ENCODE results near the gene DPF1. TPM values are rescaled to one million over a fixed set of nuclear protein-coding genes. Genes with fewer than 3 reads are reported as not detected.

DPF1 gene
- total and polyA plus RNA-seq, 2 donors (not counting 1 experiment from before 2014, with no cell fraction given), result not detected

DNA sequence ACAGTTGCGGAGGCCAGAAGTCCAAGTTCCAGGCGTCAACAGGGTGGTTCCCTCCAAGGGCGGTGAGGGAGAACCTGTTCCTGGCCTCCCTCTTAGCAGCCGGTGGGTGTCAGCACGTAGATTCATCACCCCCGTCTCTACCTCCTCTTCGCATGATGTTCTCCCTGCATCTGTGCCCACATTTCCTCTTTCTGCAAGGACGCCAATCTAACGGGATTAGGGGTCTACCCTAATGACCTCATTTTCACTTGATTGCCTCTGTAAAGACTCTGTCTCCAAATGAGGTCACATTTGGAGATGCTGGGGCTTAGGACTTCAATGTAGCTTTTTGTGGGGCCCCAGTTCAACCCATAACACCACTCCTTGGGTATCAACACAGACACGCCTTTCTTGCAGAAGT, 38.5 kb downstream of the DPF1 start:
- Histone ChIP-seq H3K36me3 (replicated peaks in 1 of 2; ENCODE audit: control extremely low read depth in 1 of 2, control insufficient read depth in 1 of 2, extremely low read depth in 1 of 2, insufficient read depth in 2 of 2, low read length in 1 of 2) (peaks cover 16 to 67% of the 10 kb centered on the region in 2 experiments), H3K27ac (ENCODE audit: low read length in 2 of 2) (no peak overlapping the region), H3K9me3 (ENCODE audit: control extremely low read depth in 1 of 3, control insufficient read depth in 2 of 3, insufficient read depth in 1 of 3, low read length in 2 of 3) (peaks cover 0 to 2% (median 2%) of the 10 kb centered on the region in 3 donors), H3K4me2 (replicated peaks; ENCODE audit: low read depth, low read length, poor library complexity, severe bottlenecking) (no peak overlapping the region), H3K79me2 (ENCODE audit: control insufficient read depth, insufficient read depth, low read length) (peaks cover 16% of the 10 kb centered on the region), H4K20me1 (ENCODE audit: control insufficient read depth, insufficient read depth, low read length, poor library complexity, severe bottlenecking) (peaks cover 75% of the 10 kb centered on the region), H3K27me3 (replicated peaks in 1 of 4; ENCODE audit: control extremely low read depth in 1 of 4, control insufficient read depth in 3 of 4, insufficient read depth in 4 of 4, low read length in 3 of 4) (no peaks in the 10 kb centered on the region), H3K4me3 (ENCODE audit: control extremely low read depth in 1 of 5, extremely low read depth in 1 of 5, insufficient read depth in 1 of 5, low read depth in 2 of 5, low read length in 4 of 5) (no peak overlapping the region), H3K4me1 (ENCODE audit: control insufficient read depth in 2 of 2, insufficient read depth in 2 of 2, low read length in 2 of 2) (no peaks in the 10 kb centered on the region), H3K9ac (ENCODE audit: low read length) (no peak overlapping the region), H2AFZ (ENCODE audit: insufficient read depth, low read depth, low read length, poor library complexity, severe bottlenecking) (no peak overlapping the region)
- POLR2A ChIA-PET, result no interaction called here
- Mint-ChIP-seq H3K4me3 (no peak overlapping the region), H3K4me1 (peaks cover 9% of the 10 kb centered on the region), H3K27ac (no peak overlapping the region), H3K27me3 (no peaks in the 10 kb centered on the region), H3K9me3 (ENCODE audit: insufficient read depth) (no peaks in the 10 kb centered on the region)
- intact Hi-C loops (cut with micrococcal nuclease), result no loop called here
- CTCF ChIA-PET, result no interaction called here
- 73% methylated on average over 8 of the region's 10 CpGs for WGBS (ENCODE audit: insufficient coverage)
- TF ChIP-seq, protein P1, sequence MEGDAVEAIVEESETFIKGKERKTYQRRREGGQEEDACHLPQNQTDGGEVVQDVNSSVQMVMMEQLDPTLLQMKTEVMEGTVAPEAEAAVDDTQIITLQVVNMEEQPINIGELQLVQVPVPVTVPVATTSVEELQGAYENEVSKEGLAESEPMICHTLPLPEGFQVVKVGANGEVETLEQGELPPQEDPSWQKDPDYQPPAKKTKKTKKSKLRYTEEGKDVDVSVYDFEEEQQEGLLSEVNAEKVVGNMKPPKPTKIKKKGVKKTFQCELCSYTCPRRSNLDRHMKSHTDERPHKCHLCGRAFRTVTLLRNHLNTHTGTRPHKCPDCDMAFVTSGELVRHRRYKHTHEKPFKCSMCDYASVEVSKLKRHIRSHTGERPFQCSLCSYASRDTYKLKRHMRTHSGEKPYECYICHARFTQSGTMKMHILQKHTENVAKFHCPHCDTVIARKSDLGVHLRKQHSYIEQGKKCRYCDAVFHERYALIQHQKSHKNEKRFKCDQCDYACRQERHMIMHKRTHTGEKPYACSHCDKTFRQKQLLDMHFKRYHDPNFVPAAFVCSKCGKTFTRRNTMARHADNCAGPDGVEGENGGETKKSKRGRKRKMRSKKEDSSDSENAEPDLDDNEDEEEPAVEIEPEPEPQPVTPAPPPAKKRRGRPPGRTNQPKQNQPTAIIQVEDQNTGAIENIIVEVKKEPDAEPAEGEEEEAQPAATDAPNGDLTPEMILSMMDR (IDR thresholded peaks at IDR 0.05), result no peak
- TF ChIP-seq EZH2 (IDR thresholded peaks at IDR 0.05; ENCODE audit: borderline replicate concordance, insufficient read depth, low read depth, low read length, poor library complexity, severe bottlenecking), result no peak
- DNase-seq (no peak), ATAC-seq (ENCODE audit: low read depth) (no peak)

DNA sequence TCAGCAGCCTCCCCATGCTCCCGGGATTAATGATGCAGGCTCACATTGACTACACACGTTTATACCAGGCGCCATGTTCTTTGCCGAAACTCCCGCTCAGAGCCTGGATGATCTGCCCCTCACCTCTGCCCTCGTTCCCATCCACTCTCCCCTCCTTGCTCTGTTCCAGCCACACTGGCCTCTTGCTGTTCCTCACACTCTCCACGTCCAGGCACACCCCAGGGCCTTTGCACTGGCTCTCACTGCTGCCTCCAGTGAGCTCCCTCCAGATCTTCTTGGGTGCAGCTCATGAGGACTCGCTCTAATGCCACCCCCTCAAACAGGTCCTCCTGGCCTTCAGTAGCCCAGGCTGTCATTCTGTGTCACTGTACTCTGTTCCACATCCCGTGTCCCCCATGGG, 39.2 kb downstream of the DPF1 start:
- Histone ChIP-seq H3K4me1 (ENCODE audit: control insufficient read depth in 2 of 2, insufficient read depth in 2 of 2, low read length in 2 of 2) (no peaks in the 10 kb centered on the region), H4K20me1 (ENCODE audit: control insufficient read depth, insufficient read depth, low read length, poor library complexity, severe bottlenecking) (peaks cover 73% of the 10 kb centered on the region), H3K4me3 (ENCODE audit: control extremely low read depth in 1 of 5, extremely low read depth in 1 of 5, insufficient read depth in 1 of 5, low read depth in 2 of 5, low read length in 4 of 5) (no peak overlapping the region), H3K79me2 (ENCODE audit: control insufficient read depth, insufficient read depth, low read length) (peaks cover 16% of the 10 kb centered on the region), H2AFZ (ENCODE audit: insufficient read depth, low read depth, low read length, poor library complexity, severe bottlenecking) (no peak overlapping the region), H3K9ac (ENCODE audit: low read length) (no peak overlapping the region), H3K9me3 (ENCODE audit: control extremely low read depth in 1 of 3, control insufficient read depth in 2 of 3, insufficient read depth in 1 of 3, low read length in 2 of 3) (peaks cover 4 to 10% (median 6%) of the 10 kb centered on the region in 3 donors), H3K4me2 (replicated peaks; ENCODE audit: low read depth, low read length, poor library complexity, severe bottlenecking) (no peak overlapping the region), H3K36me3 (replicated peaks in 1 of 2; ENCODE audit: control extremely low read depth in 1 of 2, control insufficient read depth in 1 of 2, extremely low read depth in 1 of 2, insufficient read depth in 2 of 2, low read length in 1 of 2) (peaks cover 17 to 66% of the 10 kb centered on the region in 2 experiments), H3K27me3 (replicated peaks in 1 of 4; ENCODE audit: control extremely low read depth in 1 of 4, control insufficient read depth in 3 of 4, insufficient read depth in 4 of 4, low read length in 3 of 4) (no peaks in the 10 kb centered on the region), H3K27ac (ENCODE audit: low read length in 2 of 2) (no peak overlapping the region)
- ATAC-seq (ENCODE audit: low read depth) (no peak), DNase-seq (no peak)
- TF ChIP-seq EZH2 (IDR thresholded peaks at IDR 0.05; ENCODE audit: borderline replicate concordance, insufficient read depth, low read depth, low read length, poor library complexity, severe bottlenecking), result no peak
- TF ChIP-seq, protein P1 (IDR thresholded peaks at IDR 0.05), result no peak
- H3K27me3 Mint-ChIP-seq, result no peaks in the 10 kb centered on the region
- peaks cover 6% of the 10 kb centered on the region for H3K4me1 Mint-ChIP-seq
- intact Hi-C loops (cut with micrococcal nuclease), result no loop called here
- no peak overlapping the region for H3K27ac Mint-ChIP-seq
- H3K9me3 Mint-ChIP-seq (ENCODE audit: insufficient read depth), result no peaks in the 10 kb centered on the region
- 96% methylated on average over 9 of the region's 9 CpGs for WGBS (ENCODE audit: insufficient coverage)
- H3K4me3 Mint-ChIP-seq, result no peak overlapping the region
- POLR2A ChIA-PET, result no interaction called here
- CTCF ChIA-PET, result no interaction called here
